Fibroblast of lung (primary cell): Measurements from ENCODE around the gene ZNF275. TPM values are rescaled to one million over a fixed set of nuclear protein-coding genes. Genes with fewer than 3 reads are reported as not detected.

ENCODE experiments used
- DNase-seq, 2 donors: peaks; one replicate each; pipeline versions ENCODE4 v3.0.0 to v3.0.0-alpha.2; 2010; ENCODE audit warnings: low read depth in 2 of 2
- H2AFZ ChIP-seq: 2 replicates; pipeline ENCODE4 v1.5.1; 2012; ENCODE audit warnings: low read length, control low read depth, inconsistent platforms
- H3K27ac ChIP-seq: 2 replicates; pipeline ENCODE4 v1.5.1; 2011; ENCODE audit warnings: low read length, control low read depth; ENCODE audit not compliant: insufficient read depth
- H3K27me3 ChIP-seq: 2 replicates; pipeline ENCODE4 v1.5.1; 2011; ENCODE audit warnings: mild to moderate bottlenecking, low read length; ENCODE audit not compliant: control insufficient read depth, insufficient read depth
- H3K36me3 ChIP-seq: 2 replicates; pipeline ENCODE4 v1.5.1; 2011; ENCODE audit warnings: low read length; ENCODE audit not compliant: control insufficient read depth, insufficient read depth
- H3K4me1 ChIP-seq: 2 replicates; pipeline ENCODE4 v1.5.1; 2011; ENCODE audit warnings: low read length; ENCODE audit not compliant: control insufficient read depth, insufficient read depth; ENCODE audit errors: extremely low read depth
- H3K4me2 ChIP-seq: 2 replicates; pipeline ENCODE4 v1.5.1; 2011; ENCODE audit warnings: low read length, control low read depth; ENCODE audit not compliant: insufficient read depth; ENCODE audit errors: extremely low read depth
- H3K4me3 ChIP-seq, 4 experiments: fragments of 200-600 bp in 1 of 4; sonication (generic) in 1 of 4; replicated peaks in 1 of 4; 2 replicates each; pipeline ENCODE4 v1.5.1; 2011 to 2016; ENCODE audit warnings: low read length in 4 of 4, low read depth in 3 of 4, mild to moderate bottlenecking in 3 of 4, control low read depth in 2 of 4, inconsistent platforms in 1 of 4, mixed read lengths in 1 of 4; ENCODE audit not compliant: insufficient read depth in 1 of 4; ENCODE audit errors: control extremely low read depth in 1 of 4
- H3K79me2 ChIP-seq: 2 replicates; pipeline ENCODE4 v1.5.1; 2012; ENCODE audit warnings: mild to moderate bottlenecking, low read length, inconsistent platforms; ENCODE audit not compliant: control insufficient read depth, insufficient read depth
- H3K9ac ChIP-seq: 2 replicates; pipeline ENCODE4 v1.5.1; 2011; ENCODE audit warnings: mild to moderate bottlenecking, low read length, control low read depth; ENCODE audit not compliant: insufficient read depth
- H3K9me3 ChIP-seq: 2 replicates; pipeline ENCODE4 v1.5.1; 2012; ENCODE audit warnings: low read depth, low read length; ENCODE audit not compliant: control insufficient read depth, insufficient read depth
- H4K20me1 ChIP-seq: 2 replicates; pipeline ENCODE4 v1.5.1; 2011; ENCODE audit warnings: low read length; ENCODE audit not compliant: control insufficient read depth, insufficient read depth; ENCODE audit errors: extremely low read depth
- EZH2 ChIP-seq: IDR thresholded peaks from 2 replicates; pipeline ENCODE4 v1.5.1; 2012; ENCODE audit warnings: low read length, control low read depth, mild to moderate bottlenecking; ENCODE audit errors: missing control alignments
- polyA plus RNA-seq, 2 donors: library from polyadenylated mRNA; depleted of rRNA in 1 of 2; stranded (reverse) in 1 of 2; unstranded in 1 of 2; fragments of >200 nt; gene quantifications; 2 replicates each; pipeline ENCODE4 v1.2.1, GENCODE V29; 2011 to 2012; ENCODE audit warnings: missing spikeins in 1 of 2
- total RNA-seq: library from RNA; depleted of rRNA; stranded (reverse); fragments of >200 nt; gene quantifications from 2 replicates; pipeline ENCODE4 v1.2.1, GENCODE V29; 2014
- TF ChIP-seq, protein P1 (sequence below), 2 donors: IDR thresholded peaks in 1 of 2; conservative IDR thresholded peaks in 1 of 2; 1 replicate in 1 of 2; 2 replicates in 1 of 2; pipeline ENCODE4 v1.5.1; 2011 to 2012; ENCODE audit warnings: low read length in 2 of 2, control low read depth in 1 of 2, inconsistent platforms in 1 of 2, low read depth in 1 of 2, mild to moderate bottlenecking in 1 of 2

Gene ZNF275
- total and polyA plus RNA-seq, 2 donors (not counting 1 experiment from before 2014, with no cell fraction given) = 6.3 to 12.2 TPM

- Histone ChIP-seq H2AFZ (no peak overlapping the region), H3K27me3 (no peaks in the 10 kb centered on the region), H3K4me2 (no peak overlapping the region), H3K36me3 (no peaks in the 10 kb centered on the region), H3K4me3 (no peak overlapping the region), H4K20me1 (no peaks in the 10 kb centered on the region), H3K79me2 (no peaks in the 10 kb centered on the region), H3K9ac (no peak overlapping the region), H3K4me1 (no peaks in the 10 kb centered on the region), H3K27ac (no peak overlapping the region), H3K9me3 (no peaks in the 10 kb centered on the region)
- TF ChIP-seq, protein P1, sequence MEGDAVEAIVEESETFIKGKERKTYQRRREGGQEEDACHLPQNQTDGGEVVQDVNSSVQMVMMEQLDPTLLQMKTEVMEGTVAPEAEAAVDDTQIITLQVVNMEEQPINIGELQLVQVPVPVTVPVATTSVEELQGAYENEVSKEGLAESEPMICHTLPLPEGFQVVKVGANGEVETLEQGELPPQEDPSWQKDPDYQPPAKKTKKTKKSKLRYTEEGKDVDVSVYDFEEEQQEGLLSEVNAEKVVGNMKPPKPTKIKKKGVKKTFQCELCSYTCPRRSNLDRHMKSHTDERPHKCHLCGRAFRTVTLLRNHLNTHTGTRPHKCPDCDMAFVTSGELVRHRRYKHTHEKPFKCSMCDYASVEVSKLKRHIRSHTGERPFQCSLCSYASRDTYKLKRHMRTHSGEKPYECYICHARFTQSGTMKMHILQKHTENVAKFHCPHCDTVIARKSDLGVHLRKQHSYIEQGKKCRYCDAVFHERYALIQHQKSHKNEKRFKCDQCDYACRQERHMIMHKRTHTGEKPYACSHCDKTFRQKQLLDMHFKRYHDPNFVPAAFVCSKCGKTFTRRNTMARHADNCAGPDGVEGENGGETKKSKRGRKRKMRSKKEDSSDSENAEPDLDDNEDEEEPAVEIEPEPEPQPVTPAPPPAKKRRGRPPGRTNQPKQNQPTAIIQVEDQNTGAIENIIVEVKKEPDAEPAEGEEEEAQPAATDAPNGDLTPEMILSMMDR (conservative IDR thresholded peaks at IDR 0.05 in 1 of 2, IDR thresholded peaks at IDR 0.05 in 1 of 2; ENCODE audit: low read depth in 1 of 2, low read length in 2 of 2) = no peak
- TF ChIP-seq EZH2 = no peak
- DNase-seq = no peak
These were observed 16.6 kb upstream of the ZNF275 start for GRCh38 chrX:153317306-153317705.

- Histone ChIP-seq H4K20me1 (no peaks in the 10 kb centered on the region), H3K4me1 (no peaks in the 10 kb centered on the region), H3K79me2 (no peaks in the 10 kb centered on the region), H3K9me3 (no peaks in the 10 kb centered on the region), H3K4me2 (no peak overlapping the region), H3K4me3 (no peak overlapping the region), H3K27me3 (no peaks in the 10 kb centered on the region), H2AFZ (no peak overlapping the region), H3K27ac (no peak overlapping the region), H3K9ac (no peak overlapping the region), H3K36me3 (no peaks in the 10 kb centered on the region)
- no peak for DNase-seq
- TF ChIP-seq EZH2 = no peak
- TF ChIP-seq, protein P1 (conservative IDR thresholded peaks at IDR 0.05 in 1 of 2, IDR thresholded peaks at IDR 0.05 in 1 of 2; ENCODE audit: low read depth in 1 of 2, low read length in 2 of 2) = no peak
These were observed 15.8 kb upstream of the ZNF275 start for GRCh38 chrX:153317996-153318722.

DNA sequence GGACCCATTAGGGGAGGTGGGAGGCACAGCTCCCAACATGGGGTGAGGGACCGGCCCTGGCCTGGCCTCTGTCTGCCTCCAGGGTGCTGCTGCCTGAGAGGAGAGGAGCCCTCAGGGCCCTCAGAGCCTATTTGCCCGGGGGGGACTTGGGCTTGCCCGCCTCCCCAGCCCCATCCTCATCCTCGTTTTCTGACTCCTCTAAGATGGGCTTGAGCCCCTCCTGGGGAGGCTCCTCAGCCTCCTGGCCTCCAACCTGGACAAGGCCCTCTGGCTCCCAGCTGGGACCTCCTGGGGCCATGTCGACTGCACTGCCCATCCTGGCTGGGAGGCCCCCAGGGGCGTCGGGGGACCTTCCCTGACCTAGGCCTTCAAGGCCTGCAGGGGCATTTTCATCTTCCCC lies 15.1 kb upstream of the ZNF275 start:
- H3K27me3 ChIP-seq = no peaks in the 10 kb centered on the region
- no peak for DNase-seq
- no peaks in the 10 kb centered on the region for H3K79me2 ChIP-seq
- H3K4me3 ChIP-seq = no peak overlapping the region
- H3K9ac ChIP-seq = no peak overlapping the region
- H4K20me1 ChIP-seq = no peaks in the 10 kb centered on the region
- no peaks in the 10 kb centered on the region for H3K9me3 ChIP-seq
- H3K36me3 ChIP-seq = no peaks in the 10 kb centered on the region
- no peak overlapping the region for H3K4me2 ChIP-seq
- no peak overlapping the region for H2AFZ ChIP-seq
- TF ChIP-seq EZH2 = no peak
- TF ChIP-seq, protein P1 (conservative IDR thresholded peaks at IDR 0.05 in 1 of 2, IDR thresholded peaks at IDR 0.05 in 1 of 2; ENCODE audit: low read depth in 1 of 2, low read length in 2 of 2) = no peak
- no peaks in the 10 kb centered on the region for H3K4me1 ChIP-seq
- H3K27ac ChIP-seq = no peak overlapping the region
